ENCODE measurements around the gene SLC17A9. TPM values are rescaled to one million over a fixed set of nuclear protein-coding genes. Genes with fewer than 3 reads are reported as not detected.

Gene SLC17A9
- total and polyA plus RNA-seq, 8 donors = 0.63 to 7.7 (median 3.1) TPM

GRCh38 chr20:62910777-62911497, 41.6 kb upstream of the SLC17A9 start:
- no peak overlapping the region for H3K4me3 ChIP-seq
- 93 to 94% methylated on average over 45 of the region's 45 CpGs for WGBS, 2 donors
- no peak for DNase-seq
- TF ChIP-seq CTCF (IDR thresholded peaks at IDR 0.05) = no peak
- no peaks in the 10 kb centered on the region for H3K27me3 ChIP-seq
- no peak for FAIRE-seq
- peaks cover 0 to 13% (median 2%) of the 10 kb centered on the region in 3 donors for H3K4me1 ChIP-seq
- no peak overlapping the region for H3K27ac ChIP-seq
- intact Hi-C loops (cut with DNase I) = no loop called here
- H3K9me3 ChIP-seq = no peaks in the 10 kb centered on the region
- peaks cover 14 to 64% (median 47%) of the 10 kb centered on the region in 3 donors for H3K36me3 ChIP-seq
- ATAC-seq = no peak

- Histone ChIP-seq H3K9me3 (no peaks in the 10 kb centered on the region), H3K4me3 (no peak overlapping the region), H3K36me3 (peaks cover 10 to 56% (median 38%) of the 10 kb centered on the region in 3 donors), H3K4me1 (peaks cover 0 to 14% (median 9%) of the 10 kb centered on the region in 3 donors), H3K27me3 (no peaks in the 10 kb centered on the region), H3K27ac (no peak overlapping the region)
- 83 to 88% methylated on average over 10 of the region's 10 CpGs for WGBS, 2 donors
- intact Hi-C loops (cut with DNase I) = no loop called here
- no peak for FAIRE-seq
- TF ChIP-seq CTCF (IDR thresholded peaks at IDR 0.05) = no peak
- ATAC-seq = no peak
- no peak for DNase-seq
Observed at GRCh38 chr20:62911701-62912280, 40.7 kb upstream of the SLC17A9 start.

- no peak overlapping the region for H3K27ac ChIP-seq
- no peak for DNase-seq
- peaks cover 0 to 26% (median 22%) of the 10 kb centered on the region in 3 donors for H3K4me1 ChIP-seq
- no peak for TF ChIP-seq CTCF (IDR thresholded peaks at IDR 0.05)
- peaks cover 7 to 42% (median 29%) of the 10 kb centered on the region in 3 donors for H3K36me3 ChIP-seq
- no peaks in the 10 kb centered on the region for H3K9me3 ChIP-seq
- 56 to 61% methylated on average over 7 of the region's 7 CpGs for WGBS, 2 donors
- no peaks in the 10 kb centered on the region for H3K27me3 ChIP-seq
- H3K4me3 ChIP-seq = no peak overlapping the region
- no peak for ATAC-seq
- intact Hi-C loops (cut with DNase I) = no loop called here
- FAIRE-seq = no peak
Observed at GRCh38 chr20:62913043-62913630, 39.4 kb upstream of the SLC17A9 start.

GRCh38 chr20:62914436-62914835, 38.1 kb upstream of the SLC17A9 start:
- Histone ChIP-seq H3K27me3 (no peaks in the 10 kb centered on the region), H3K4me1 (peaks cover 0 to 39% (median 30%) of the 10 kb centered on the region in 3 donors), H3K9me3 (no peaks in the 10 kb centered on the region), H3K4me3 (no peak overlapping the region), H3K36me3 (peaks cover 7 to 30% (median 20%) of the 10 kb centered on the region in 3 donors), H3K27ac (no peak overlapping the region)
- no peak for DNase-seq
- WGBS, 2 donors = 70 to 80% methylated on average over 9 of the region's 9 CpGs
- no peak for FAIRE-seq
- intact Hi-C loops (cut with DNase I) = no loop called here
- no peak for ATAC-seq
- no peak for TF ChIP-seq CTCF (IDR thresholded peaks at IDR 0.05)
